GM23338 (cell line): ENCODE data around the gene IGSF21.

Source experiments
- CREB1 ChIP-seq: fragments of 250-450 bp; sonication (Bioruptor Pico); IDR thresholded peaks from 2 replicates; pipeline ENCODE4 v1.5.0; 2020; ENCODE audit warnings: low read depth, mild to moderate bottlenecking, moderate library complexity
- CTCF ChIP-seq, 2 experiments: fragments of 200-600 bp in 1 of 2; sonication (generic) in 1 of 2; conservative IDR thresholded peaks; 2 replicates each; pipeline versions ENCODE4 v1.5.1 to v1.6.1; 2016 to 2017; ENCODE audit warnings: antibody characterized with exemption in 2 of 2, low read depth in 2 of 2, mild to moderate bottlenecking in 2 of 2, moderate library complexity in 1 of 2
- ETS1 ChIP-seq: IDR thresholded peaks from 2 replicates; pipeline ENCODE4 v1.6.1; 2016; ENCODE audit warnings: antibody characterized with exemption
- EZH2 ChIP-seq: fragments of 200-600 bp; sonication (generic); IDR thresholded peaks from one replicate; pipeline ENCODE4 v1.8.0; 2017; ENCODE audit warnings: antibody characterized with exemption, mild to moderate bottlenecking, low read depth; ENCODE audit not compliant: unreplicated experiment
- EZH2phosphoT487 ChIP-seq: fragments of 200-600 bp; sonication (generic); IDR thresholded peaks from one replicate; pipeline ENCODE4 v1.8.1; 2018; ENCODE audit warnings: antibody characterized with exemption; ENCODE audit not compliant: unreplicated experiment
- JUNB ChIP-seq: IDR thresholded peaks from one replicate; pipeline ENCODE4 v1.6.1; 2016; ENCODE audit warnings: antibody characterized with exemption; ENCODE audit not compliant: unreplicated experiment
- NANOG ChIP-seq: IDR thresholded peaks from 2 replicates; pipeline ENCODE4 v1.6.1; 2016; ENCODE audit warnings: antibody characterized with exemption, borderline replicate concordance
- POLR2AphosphoS5 ChIP-seq: IDR thresholded peaks from 2 replicates; pipeline ENCODE4 v1.6.1; 2016; ENCODE audit warnings: antibody characterized with exemption, low read depth
- REST ChIP-seq: IDR thresholded peaks from one replicate; pipeline ENCODE4 v1.6.1; 2018; ENCODE audit warnings: antibody characterized with exemption; ENCODE audit not compliant: unreplicated experiment
- STAT1 ChIP-seq: IDR thresholded peaks from one replicate; pipeline ENCODE4 v1.6.1; 2016; ENCODE audit warnings: antibody characterized with exemption; ENCODE audit not compliant: unreplicated experiment
- ZNF114 ChIP-seq: fragments of 250-450 bp; sonication (Bioruptor Pico); IDR thresholded peaks from 2 replicates; pipeline ENCODE4 v1.5.0; 2020; ENCODE audit warnings: mild to moderate bottlenecking, moderate library complexity
- ZNF331 ChIP-seq: fragments of 250-450 bp; sonication (Bioruptor Pico); IDR thresholded peaks from 2 replicates; pipeline ENCODE4 v1.5.0; 2020; ENCODE audit warnings: low read depth, mild to moderate bottlenecking, moderate library complexity

- TF ChIP-seq CREB1 (CRISPR knock-in tag) (no peak), CTCF (conservative IDR thresholded peaks at IDR 0.05; ENCODE audit: low read depth in 2 of 2) (no peak; a peak in 1 of 4 replicates), ETS1 (no peak), EZH2phosphoT487 (no peak), POLR2AphosphoS5 (no peak), REST (no peak), EZH2 (no peak), ZNF331 (CRISPR knock-in tag) (no peak), NANOG (peak; percentile 46; the same call in 1 of the 2 replicates), JUNB (no peak), STAT1 (no peak), ZNF114 (CRISPR knock-in tag) (no peak)
These were observed 310.0 kb downstream of the IGSF21 start for GRCh38 chr1:18417316-18418269.
